RCC 7860 (cell line): ENCODE data around the gene CDH11.

Experiments used
- DNase-seq: peaks from one replicate; pipeline ENCODE4 v3.0.0-alpha.2; 2015; ENCODE audit warnings: low spot score
- FAIRE-seq: peaks from 2 replicates; lab custom pipeline; 2012; peaks lifted over from hg19 to GRCh38; lab: Jason Lieb, UNC

Gene CDH11

GRCh38 chr16:65121870-65122723, at the start of gene CDH11:
TSS of gene CDH11 (minus strand) at chr16:65122063. CDS start at chr16:65004869, 117,194 bp downstream.
- FAIRE-seq: no peak
- DNase-seq: no peak

- DNase-seq (peak; percentile 37), FAIRE-seq (no peak)
These were observed 32.5 kb upstream of the CDH11 start for GRCh38 chr16:65154321-65154720.

GRCh38 chr16:65153365-65154105, 31.7 kb upstream of the CDH11 start:
- DNase-seq (no peak), FAIRE-seq (no peak)

GRCh38 chr16:65148804-65149203, 26.9 kb upstream of the CDH11 start:
- FAIRE-seq: no peak
- DNase-seq: no peak

GRCh38 chr16:65142276-65142675, 20.4 kb upstream of the CDH11 start:
- FAIRE-seq (no peak), DNase-seq (no peak)

GRCh38 chr16:65136681-65137080, 14.8 kb upstream of the CDH11 start:
- no peak for FAIRE-seq
- DNase-seq: no peak

GRCh38 chr16:65126845-65127624, 5.2 kb upstream of the CDH11 start:
- DNase-seq: no peak
- no peak for FAIRE-seq

GRCh38 chr16:65125871-65126270, 4.0 kb upstream of the CDH11 start:
- no peak for DNase-seq
- FAIRE-seq: no peak

GRCh38 chr16:65125322-65125721, 3.5 kb upstream of the CDH11 start:
- no peak for DNase-seq
- FAIRE-seq: no peak

GRCh38 chr16:65124596-65124995, 2.7 kb upstream of the CDH11 start:
- FAIRE-seq: no peak
- no peak for DNase-seq

GRCh38 chr16:65124212-65124548, 2.3 kb upstream of the CDH11 start:
- DNase-seq (no peak), FAIRE-seq (no peak)

- no peak for DNase-seq
- no peak for FAIRE-seq
These were observed 1.7 kb upstream of the CDH11 start for GRCh38 chr16:65123396-65124211.

GRCh38 chr16:65122724-65123395, 997 bp upstream of the CDH11 start:
- FAIRE-seq (no peak), DNase-seq (no peak)

GRCh38 chr16:65120831-65121721, 787 bp downstream of the CDH11 start:
- FAIRE-seq (no peak), DNase-seq (no peak)

- DNase-seq: no peak
- FAIRE-seq: no peak
These were observed 1.4 kb downstream of the CDH11 start for GRCh38 chr16:65120461-65120830.

- FAIRE-seq (no peak), DNase-seq (no peak)
These were observed 1.9 kb downstream of the CDH11 start for GRCh38 chr16:65119901-65120401.

GRCh38 chr16:65119435-65119834, 2.4 kb downstream of the CDH11 start:
- no peak for DNase-seq
- FAIRE-seq: no peak

- no peak for FAIRE-seq
- no peak for DNase-seq
These were observed 3.0 kb downstream of the CDH11 start for GRCh38 chr16:65118871-65119270.
